T-cell (primary cell): Measurements from ENCODE around the gene DGAT2. TPM values are rescaled to one million over a fixed set of nuclear protein-coding genes. Genes with fewer than 3 reads are reported as not detected.

Experiments used
- ATAC-seq, 4 experiments: fragments of 200-7000 bp in 3 of 4; fragments of 150-1000 bp in 1 of 4; cut with Tn5 transposase; replicated peaks in 1 of 4; 1 replicate in 3 of 4; 2 replicates in 1 of 4; pipeline ENCODE4 v1.10.0; 2021; ENCODE audit warnings: moderate library complexity in 3 of 4, mild to moderate bottlenecking in 2 of 4, moderate number of reproducible peaks in 1 of 4
- CTCF ChIA-PET, 2 donors: fragments of 300-600 bp; sonication (Branson Sonifier 250); formaldehyde crosslinking; loops; one replicate each; lab custom pipeline; 2022; ENCODE audit warnings: antibody characterized with exemption in 2 of 2; lab: Charles Lee
- POLR2A ChIA-PET, 2 donors: fragments of 300-600 bp; sonication (Branson Sonifier 250); formaldehyde crosslinking; loops; one replicate each; lab custom pipeline; 2022; ENCODE audit warnings: antibody characterized with exemption in 2 of 2; lab: Charles Lee
- DNase-seq, 35 experiments: peaks; one replicate each; pipeline versions ENCODE4 v3.0.0 to v3.0.0-alpha.2; 2013 to 2023
- H3K27ac ChIP-seq: one replicate; pipeline ENCODE4 v1.5.1; 2013; ENCODE audit warnings: low read length
- H3K27me3 ChIP-seq, 2 experiments: replicated peaks in 1 of 2; 1 replicate in 1 of 2; 2 replicates in 1 of 2; pipeline versions ENCODE4 v1.6.1 to v1.7.0; 2013; ENCODE audit warnings: low read length in 1 of 2, mixed read lengths in 1 of 2; ENCODE audit not compliant: control insufficient read depth in 2 of 2, insufficient read depth in 2 of 2; ENCODE audit errors: extremely low read depth in 1 of 2
- H3K36me3 ChIP-seq, 2 donors: 1 replicate in 1 of 2; 2 replicates in 1 of 2; pipeline versions ENCODE4 v1.6.1 to v1.7.0; 2013; ENCODE audit warnings: low read length in 1 of 2; ENCODE audit not compliant: control insufficient read depth in 2 of 2, insufficient read depth in 1 of 2; ENCODE audit errors: extremely low read depth in 1 of 2
- H3K4me1 ChIP-seq, 2 experiments: 1 replicate in 1 of 2; 2 replicates in 1 of 2; pipeline versions ENCODE4 v1.6.1 to v1.7.0; 2013; ENCODE audit warnings: low read length in 2 of 2, mixed read lengths in 1 of 2; ENCODE audit not compliant: insufficient read depth in 2 of 2, control insufficient read depth in 1 of 2; ENCODE audit errors: extremely low read depth in 1 of 2
- H3K4me3 ChIP-seq, 2 donors: 1 replicate in 1 of 2; 2 replicates in 1 of 2; pipeline versions ENCODE4 v1.5.1 to v1.7.0; 2013; ENCODE audit warnings: mild to moderate bottlenecking in 2 of 2, low read length in 1 of 2, moderate library complexity in 1 of 2; ENCODE audit not compliant: control insufficient read depth in 1 of 2; ENCODE audit errors: extremely low read depth in 1 of 2
- H3K9me3 ChIP-seq: 2 replicates; pipeline ENCODE4 v1.7.0; 2013
- H3K27ac Mint-ChIP-seq, 2 donors: one replicate each; pipeline ENCODE4 v1.8.0; 2020 to 2021; ENCODE audit warnings: mild to moderate bottlenecking in 2 of 2, mixed read lengths in 2 of 2
- H3K27me3 Mint-ChIP-seq, 2 donors: one replicate each; pipeline ENCODE4 v1.8.0; 2021 to 2022; ENCODE audit warnings: mixed read lengths in 2 of 2
- H3K36me3 Mint-ChIP-seq: one replicate; pipeline ENCODE4 v1.8.0; 2021; ENCODE audit warnings: mixed read lengths
- H3K4me1 Mint-ChIP-seq, 3 donors: one replicate each; pipeline ENCODE4 v1.8.0; 2020 to 2022; ENCODE audit warnings: mixed read lengths in 3 of 3, mild to moderate bottlenecking in 1 of 3
- H3K4me3 Mint-ChIP-seq, 3 donors: one replicate each; pipeline ENCODE4 v1.8.0; 2020 to 2022; ENCODE audit warnings: mild to moderate bottlenecking in 3 of 3, mixed read lengths in 3 of 3, moderate library complexity in 3 of 3
- H3K9me3 Mint-ChIP-seq, 3 donors: one replicate each; pipeline ENCODE4 v1.8.0; 2020 to 2022; ENCODE audit warnings: mixed read lengths in 3 of 3
- WGBS: methylation state at CpG from one replicate; pipeline ENCODE4 v1.1.5; 2013; ENCODE audit warnings: missing lambda C conversion rate; ENCODE audit not compliant: insufficient coverage; 5-methylcytosine and 5-hydroxymethylcytosine counted together
- total RNA-seq, 35 experiments: library from RNA in 6 of 35; stranded (reverse) in 6 of 35; fragments of 120-200 nt in 1 of 35; gene quantifications; one replicate each; pipeline versions ENCODE4 v1.2.1 to v1.2.4 and lab custom pipeline; 2013 to 2026

Gene DGAT2
- total RNA-seq, 5 donors from 2014 or later (not counting 1 experiment from before 2014, with no cell fraction given): 0.14 to 1.2 (median 0.61) TPM

GRCh38 chr11:75845324-75845723, 76.7 kb downstream of the DGAT2 start:
- DNase-seq (no peak), ATAC-seq (no peak)
- Mint-ChIP-seq H3K36me3 (peaks cover 11% of the 10 kb centered on the region), H3K27ac (no peak overlapping the region), H3K9me3 (peaks cover 0 to 4% (median 0%) of the 10 kb centered on the region in 3 donors), H3K4me3 (no peak overlapping the region), H3K4me1 (peaks cover 31 to 43% (median 34%) of the 10 kb centered on the region in 3 donors), H3K27me3 (no peaks in the 10 kb centered on the region)
- Histone ChIP-seq H3K27ac (no peak overlapping the region), H3K4me3 (no peak overlapping the region), H3K9me3 (no peaks in the 10 kb centered on the region), H3K4me1 (no peaks in the 10 kb centered on the region), H3K27me3 (no peaks in the 10 kb centered on the region), H3K36me3 (no peaks in the 10 kb centered on the region)
- ChIA-PET POLR2A (no interaction called here), CTCF (no interaction called here)

GRCh38 chr11:75849894-75850293, 81.3 kb downstream of the DGAT2 start:
- Histone ChIP-seq H3K4me1 (no peaks in the 10 kb centered on the region), H3K36me3 (peaks cover 4% of the 10 kb centered on the region in 2 donors), H3K27me3 (no peaks in the 10 kb centered on the region), H3K27ac (no peak overlapping the region), H3K4me3 (no peak overlapping the region), H3K9me3 (no peaks in the 10 kb centered on the region)
- ChIA-PET POLR2A (no interaction called here), CTCF (no interaction called here)
- no peak for ATAC-seq
- H3K9me3 Mint-ChIP-seq: peaks cover 0 to 4% (median 0%) of the 10 kb centered on the region in 3 donors
- H3K4me1 Mint-ChIP-seq: peaks cover 31 to 37% (median 31%) of the 10 kb centered on the region in 3 donors
- no peaks in the 10 kb centered on the region for H3K27me3 Mint-ChIP-seq
- H3K27ac Mint-ChIP-seq: no peak overlapping the region
- no peak for DNase-seq
- peaks cover 16% of the 10 kb centered on the region for H3K36me3 Mint-ChIP-seq
- no peak overlapping the region for H3K4me3 Mint-ChIP-seq

DNA sequence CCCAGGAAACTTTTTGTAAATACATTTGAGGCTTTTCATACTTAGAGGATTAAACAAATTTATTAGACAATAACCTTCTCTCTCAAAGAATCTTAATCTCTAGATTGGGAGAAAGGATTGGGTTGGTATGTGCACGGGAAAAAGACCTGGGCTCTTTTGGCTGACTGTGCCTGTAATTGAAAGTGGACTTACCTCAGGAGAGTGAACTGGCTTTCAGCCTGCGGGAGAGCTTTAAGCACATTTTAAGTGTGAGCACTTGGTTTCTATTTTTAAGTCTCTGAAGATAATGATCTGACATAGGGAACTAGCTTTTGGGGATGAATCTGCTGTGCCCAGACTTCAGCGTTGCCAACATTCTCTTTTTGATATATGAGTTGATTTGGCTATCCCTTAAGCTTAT, 82.2 kb downstream of the DGAT2 start:
- ChIA-PET CTCF (no interaction called here), POLR2A (interaction anchor here in 1 of 2 donors (0.6 kb wide), 1 partner anchor 554 kb away, joined by 7 read pairs; no protein-coding TSS in a partner anchor)
- Mint-ChIP-seq H3K27ac (no peak overlapping the region), H3K36me3 (peaks cover 24% of the 10 kb centered on the region), H3K9me3 (no peaks in the 10 kb centered on the region), H3K27me3 (no peaks in the 10 kb centered on the region), H3K4me1 (peaks cover 31 to 37% (median 31%) of the 10 kb centered on the region in 3 donors), H3K4me3 (no peak overlapping the region)
- DNase-seq: no peak
- no peak for ATAC-seq
- Histone ChIP-seq H3K27ac (no peak overlapping the region), H3K4me3 (no peak overlapping the region), H3K9me3 (no peaks in the 10 kb centered on the region), H3K36me3 (peaks cover 4% of the 10 kb centered on the region in 2 donors), H3K27me3 (no peaks in the 10 kb centered on the region), H3K4me1 (no peaks in the 10 kb centered on the region)
- WGBS: 79% methylated on average over 2 of the region's 3 CpGs

Other genes starting within 250 kb of the DGAT2 start
- 10 to 100 TPM; 31.4 to 81.3 (median 70.9) TPM for gene GDPD5, start 242.8 kb upstream of the DGAT2 start, total RNA-seq
- 10 to 100 TPM in 3 of 5 donors, 1 to 10 TPM in 2; 5.2 to 16.4 (median 13.9) TPM for gene SERPINH1, start 206.5 kb upstream of the DGAT2 start, total RNA-seq
- under 1 TPM in 3 of 5 donors, not detected in 2; 0.19 to 0.35 (median 0.30) TPM for gene MAP6, start 99.7 kb upstream of the DGAT2 start, total RNA-seq
- under 1 TPM in 1 of 5 donors, not detected in 4; 0.23 TPM for gene MOGAT2, start 50.9 kb upstream of the DGAT2 start, total RNA-seq
- gene UVRAG, start 46.4 kb downstream of the DGAT2 start, total RNA-seq: 10 to 100 TPM; 22.4 to 32.8 (median 27.6) TPM